ENCODE measurements around the gene XPNPEP2.
"Not testable (repeated sequence)": the region's sequence is repeated elsewhere in the genome, so short reads cannot be mapped to it uniquely, and the experiment has no call there.

Gene XPNPEP2

GRCh38 chrX:129720741-129721140 is 18.0 kb upstream of the XPNPEP2 start:
- DNase-seq: no peak

GRCh38 chrX:129721414-129721813 is 17.4 kb upstream of the XPNPEP2 start:
- DNase-seq: no peak

GRCh38 chrX:129721870-129722269 is 16.9 kb upstream of the XPNPEP2 start:
- no peak for DNase-seq

GRCh38 chrX:129723511-129723910 is 15.3 kb upstream of the XPNPEP2 start:
- no peak for DNase-seq

GRCh38 chrX:129724754-129725153 is 14.0 kb upstream of the XPNPEP2 start:
- no peak for DNase-seq

- DNase-seq: peak in 1 of 2 experiments; percentile 18
Observed at GRCh38 chrX:129726307-129727111, 12.3 kb upstream of the XPNPEP2 start.

GRCh38 chrX:129728061-129728460 is 10.7 kb upstream of the XPNPEP2 start:
- DNase-seq: no peak

- no peak for DNase-seq
Observed at GRCh38 chrX:129731228-129731627, 7.6 kb upstream of the XPNPEP2 start.

GRCh38 chrX:129732857-129733256 is 5.9 kb upstream of the XPNPEP2 start:
- DNase-seq: no peak

- no peak for DNase-seq
Observed at GRCh38 chrX:129733335-129733734, 5.4 kb upstream of the XPNPEP2 start.

GRCh38 chrX:129736491-129736890 is 2.3 kb upstream of the XPNPEP2 start:
- no peak for DNase-seq

GRCh38 chrX:129737916-129738315 is 863 bp upstream of the XPNPEP2 start:
- DNase-seq: no peak

- DNase-seq: no peak
Observed at GRCh38 chrX:129739578-129739977, 799 bp downstream of the XPNPEP2 start.

- DNase-seq: no peak
Observed at GRCh38 chrX:129741880-129742758, 3.3 kb downstream of the XPNPEP2 start.

GRCh38 chrX:129742759-129743152 is 4.0 kb downstream of the XPNPEP2 start:
- DNase-seq: not testable (repeated sequence)

- no peak for DNase-seq
Observed at GRCh38 chrX:129743821-129744220, 5.0 kb downstream of the XPNPEP2 start.

GRCh38 chrX:129744861-129745321 is 6.1 kb downstream of the XPNPEP2 start:
- DNase-seq: no peak

- DNase-seq: no peak
Observed at GRCh38 chrX:129746557-129747470, 8.0 kb downstream of the XPNPEP2 start.

- no peak for DNase-seq
Observed at GRCh38 chrX:129747533-129747932, 8.8 kb downstream of the XPNPEP2 start.

GRCh38 chrX:129748305-129748704 is 9.5 kb downstream of the XPNPEP2 start:
- DNase-seq: no peak

- DNase-seq: no peak
Observed at GRCh38 chrX:129749069-129749468, 10.3 kb downstream of the XPNPEP2 start.

GRCh38 chrX:129750971-129751370 is 12.2 kb downstream of the XPNPEP2 start:
- no peak for DNase-seq
